Tibial nerve (tissue), 4 donors: ENCODE data around the gene APOL2.

Experiments used
- CTCF ChIP-seq, 5 experiments: fragments of 200-600 bp in 3 of 5; fragments of 450-650 bp in 2 of 5; sonication (generic) in 3 of 5; IDR thresholded peaks; one replicate each; pipeline ENCODE4 v1.5.1; 2016 to 2019; ENCODE audit warnings: antibody characterized with exemption in 5 of 5, mild to moderate bottlenecking in 3 of 5, moderate library complexity in 2 of 5
- EP300 ChIP-seq, 2 donors: sonication (generic); formaldehyde crosslinking; IDR thresholded peaks; one replicate each; pipeline ENCODE4 v1.6.1; 2017; ENCODE audit warnings: antibody characterized with exemption in 2 of 2, mild to moderate bottlenecking in 1 of 2
- POLR2A ChIP-seq, 2 donors: fragments of 450-650 bp; IDR thresholded peaks; one replicate each; pipeline ENCODE4 v1.6.1; 2017; ENCODE audit warnings: antibody characterized with exemption in 2 of 2, mild to moderate bottlenecking in 2 of 2, moderate library complexity in 2 of 2

GRCh38 chr22:36239150-36239400, 252 bp downstream of the APOL2 start:
- TF ChIP-seq CTCF (IDR thresholded peaks at IDR 0.05) = no peak
- TF ChIP-seq POLR2A (IDR thresholded peaks at IDR 0.05) = no peak
- no peak for TF ChIP-seq EP300 (IDR thresholded peaks at IDR 0.05)
